RWPE1 (cell line): ENCODE results near the gene VCX2.
"Not testable (repeated sequence)": the region's sequence is repeated elsewhere in the genome, so short reads cannot be mapped to it uniquely, and the experiment has no call there.

Experiments used
- CTCF ChIA-PET: fragments of 350-600 bp; sonication (Branson Sonifier 250); formaldehyde crosslinking; extraction: SDS; loops from one replicate; lab custom pipeline; 2021; lab: Yijun Ruan, JAX
- POLR2A ChIA-PET: fragments of 400-600 bp; formaldehyde crosslinking; extraction: SDS; loops from one replicate; lab custom pipeline; 2020; ENCODE audit warnings: antibody characterized with exemption; ENCODE audit not compliant: low non-redundant PET; lab: Yijun Ruan, JAX
- DNase-seq: peaks from one replicate; pipeline ENCODE4 v3.0.0; 2012; ENCODE audit warnings: low spot score
- H3K27ac ChIP-seq: fragments of 450-650 bp; 2 replicates; pipeline ENCODE4 v1.5.1; 2017
- CTCF ChIP-seq: fragments of 450-650 bp; conservative IDR thresholded peaks from 2 replicates; pipeline ENCODE4 v1.5.1; 2017; ENCODE audit warnings: low read depth, mild to moderate bottlenecking

Gene VCX2

DNA sequence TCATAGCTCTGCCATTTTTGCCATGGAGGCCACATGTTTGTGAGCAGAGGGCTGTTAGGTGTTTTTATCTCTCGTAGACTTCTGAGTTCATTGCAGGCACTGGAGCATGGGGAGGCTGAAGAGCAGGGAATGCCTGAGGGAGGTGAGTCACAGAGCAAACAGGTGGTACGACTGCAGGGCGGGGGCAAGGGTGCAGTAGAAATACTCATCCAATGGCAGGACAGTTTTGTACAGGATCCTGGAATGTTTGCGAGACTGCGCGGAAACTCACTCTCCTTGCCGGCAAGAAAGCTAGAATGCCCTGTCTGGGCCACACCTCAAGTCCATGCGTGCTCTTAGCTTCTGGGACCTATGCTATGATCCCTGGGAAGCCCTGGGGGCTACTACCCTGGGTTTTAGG, 20.0 kb upstream of the VCX2 start:
- no peak for TF ChIP-seq CTCF
- POLR2A ChIA-PET = no interaction called here
- H3K27ac ChIP-seq = peak overlapping the region; percentile 67
- CTCF ChIA-PET = no interaction called here
- DNase-seq = peak; percentile 67

GRCh38 chrX:8190341-8190830, 19.3 kb upstream of the VCX2 start:
- no peak for DNase-seq
- no peak overlapping the region for H3K27ac ChIP-seq
- no peak for TF ChIP-seq CTCF
- CTCF ChIA-PET = interaction anchor here (1.1 kb wide), 1 partner anchor 20 kb away, joined by 4 read pairs; no protein-coding TSS in a partner anchor
- POLR2A ChIA-PET = no interaction called here

GRCh38 chrX:8189096-8189830, 18.2 kb upstream of the VCX2 start:
- ChIA-PET CTCF (interaction anchor here (0.7 to 1.1 kb wide), 2 partner anchors 21 to 1714 kb away, joined by 4 to 6 read pairs; no protein-coding TSS in a partner anchor), POLR2A (no interaction called here)

DNA sequence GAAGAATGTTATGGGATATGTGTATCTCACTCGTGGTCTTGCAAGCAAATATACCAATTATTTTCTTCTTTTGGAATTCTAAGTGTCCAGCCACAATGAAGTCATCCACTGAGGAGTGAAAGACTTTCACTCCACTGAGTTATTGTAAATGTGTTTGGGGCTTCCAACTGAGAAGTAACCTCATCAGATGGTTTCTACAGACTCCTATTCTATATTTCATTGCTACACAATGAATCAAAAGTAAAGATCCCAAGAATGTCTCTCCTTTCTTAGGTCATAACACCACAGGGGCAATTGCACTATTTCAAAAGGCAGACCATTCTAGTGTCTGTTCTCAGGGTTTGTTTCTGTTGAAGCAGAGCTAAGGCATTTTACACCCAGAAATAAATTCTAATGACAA, 12.3 kb upstream of the VCX2 start:
- no peak overlapping the region for H3K27ac ChIP-seq
- no peak for TF ChIP-seq CTCF
- POLR2A ChIA-PET = no interaction called here
- DNase-seq = no peak
- CTCF ChIA-PET = no interaction called here

More at GRCh38 chrX:8189096-8189830, 18.2 kb upstream of the VCX2 start:
- peak; percentile 20 for DNase-seq
- no peak overlapping the region for H3K27ac ChIP-seq
- no peak for TF ChIP-seq CTCF

- H3K27ac ChIP-seq = no peak overlapping the region
- peak; percentile 14 for DNase-seq
- TF ChIP-seq CTCF = no peak
- CTCF ChIA-PET = interaction anchor here (0.7 kb wide), 1 partner anchor 341 kb away, joined by 3 read pairs; no protein-coding TSS in a partner anchor
- POLR2A ChIA-PET = no interaction called here
Measured at GRCh38 chrX:8179656-8180055, 8.6 kb upstream of the VCX2 start.

DNA sequence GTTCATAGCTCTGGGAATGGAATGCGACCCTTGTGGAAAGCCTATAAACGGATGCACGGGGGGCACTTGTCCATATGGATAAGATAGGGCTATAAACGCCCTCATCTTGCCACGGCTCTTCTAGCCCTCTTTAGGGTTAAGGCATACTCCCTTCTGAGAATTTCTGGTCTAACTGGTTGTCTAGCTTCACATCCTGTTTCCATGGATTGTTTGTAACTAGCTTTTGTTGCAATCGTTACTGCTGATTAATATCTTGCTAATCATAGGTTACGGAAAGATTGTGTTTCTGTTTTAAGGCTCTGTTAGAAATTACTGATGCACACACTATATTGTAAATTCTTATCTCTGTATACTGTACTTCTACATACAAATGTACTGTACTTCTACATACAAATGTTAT, 17.1 kb downstream of the VCX2 start:
- POLR2A ChIA-PET, CTCF ChIA-PET, DNase-seq, H3K27ac ChIP-seq: not testable (repeated sequence)

DNA sequence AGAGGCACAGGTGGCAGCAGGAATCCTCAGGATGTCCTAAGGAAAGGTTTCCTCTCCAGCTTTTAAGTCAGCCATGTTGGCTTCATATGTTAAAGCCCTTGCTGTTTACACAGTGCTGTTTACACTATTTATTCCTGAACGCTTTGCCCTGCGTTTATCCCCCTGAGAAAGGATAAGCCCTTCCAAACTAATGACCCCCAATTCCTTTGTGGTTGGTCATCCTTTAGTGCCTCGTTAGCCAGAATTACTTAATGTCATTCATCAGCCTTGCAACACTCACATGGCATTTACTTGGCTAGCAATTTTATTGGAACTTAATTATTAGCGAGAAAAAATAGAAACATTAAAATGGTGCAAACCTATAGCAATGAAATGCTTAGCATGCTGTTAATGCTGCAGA, 23.8 kb downstream of the VCX2 start:
- H3K27ac ChIP-seq = no peak overlapping the region
- no peak for TF ChIP-seq CTCF
- DNase-seq = no peak
- POLR2A ChIA-PET = no interaction called here
- CTCF ChIA-PET = no interaction called here
